H1 (cell line): ENCODE results near the gene TUBGCP4. TPM values are rescaled to one million over a fixed set of nuclear protein-coding genes. Genes with fewer than 3 reads are reported as not detected.

Experiments
- CHD1 ChIP-seq: IDR thresholded peaks from 2 replicates; pipeline ENCODE4 v1.6.1; 2012; ENCODE audit warnings: low read depth, low read length, improper control_type of control experiment
- CTCF ChIP-seq, 3 experiments: IDR thresholded peaks; 1 replicate in 2 of 3; 2 replicates in 1 of 3; pipeline versions ENCODE4 v1.5.1 to v1.6.1; 2011; ENCODE audit warnings: low read length in 3 of 3, mild to moderate bottlenecking in 3 of 3, inconsistent platforms in 2 of 3, low read depth in 1 of 3, moderate library complexity in 1 of 3; ENCODE audit not compliant: insufficient read depth in 1 of 3; ENCODE audit errors: control extremely low read depth in 1 of 3
- RNF2 ChIP-seq: fragments of 200-900, 300-1000 bp; sonication (generic); IDR thresholded peaks from 2 replicates; pipeline ENCODE4 v1.7.1; 2016; ENCODE audit warnings: borderline replicate concordance, low read depth, mild to moderate bottlenecking, antibody characterized with exemption, low read length; ENCODE audit not compliant: poor library complexity, severe bottlenecking; ENCODE audit errors: missing control alignments
- polyA plus RNA-seq, 7 experiments: library from polyadenylated mRNA; depleted of rRNA in 3 of 7; stranded (reverse) in 5 of 7; unstranded in 2 of 7; fragments of >200 nt in 5 of 7; fragments of 200-250 nt in 2 of 7; gene quantifications; 1 replicate in 5 of 7; 2 replicates in 1 of 7; 4 replicates in 1 of 7; pipeline versions ENCODE4 v1.2.1 to v1.2.3, GENCODE V29; 2011 to 2013; ENCODE audit warnings: missing spikeins in 2 of 7, mixed read lengths in 2 of 7
- total RNA-seq: library from RNA; stranded (reverse); fragmentation: NEBNext Ultra II Directional; extraction: Animal tissue kit (Norgen Biotek cat#: 25700); gene quantifications from 2 replicates; pipeline ENCODE4 v1.2.1, GENCODE V29; 2021

Gene TUBGCP4
- total and polyA plus RNA-seq, 2 of the 8 experiments (the other 6 are each of a cell fraction or from before 2014, with no cell fraction given) = 7.3 to 23.4 TPM

GRCh38 chr15:43414196-43414595, 43.3 kb downstream of the TUBGCP4 start (continued):
- TF ChIP-seq CTCF (IDR thresholded peaks at IDR 0.05; ENCODE audit: control extremely low read depth in 1 of 3, insufficient read depth in 1 of 3, low read depth in 1 of 3, low read length in 3 of 3) = no peak
- no peak for TF ChIP-seq CHD1
- no peak for TF ChIP-seq RNF2
